HAP-1 (cell line): ENCODE measurements around the gene AGAP1.

Source experiments
- DNase-seq, 2 experiments: peaks; one replicate each; pipeline ENCODE4 v3.0.0-alpha.2; 2016 to 2020; ENCODE audit warnings: low spot score in 2 of 2
- H3K27me3 ChIP-seq: fragments of 250-450 bp; sonication (Bioruptor Pico); 2 replicates; pipeline ENCODE4 v1.5.1; 2020; ENCODE audit warnings: low read depth, mild to moderate bottlenecking, moderate library complexity
- H3K36me3 ChIP-seq: fragments of 250-450 bp; sonication (Bioruptor Pico); replicated peaks from 2 replicates; pipeline ENCODE4 v1.5.1; 2020; ENCODE audit warnings: mild to moderate bottlenecking
- H3K4me1 ChIP-seq: fragments of 250-450 bp; sonication (Bioruptor Pico); 2 replicates; pipeline ENCODE4 v1.5.1; 2020; ENCODE audit warnings: mild to moderate bottlenecking
- H3K4me3 ChIP-seq: fragments of 250-450 bp; sonication (Bioruptor Pico); 2 replicates; pipeline ENCODE4 v1.5.1; 2020; ENCODE audit warnings: mild to moderate bottlenecking, moderate library complexity
- H3K9me3 ChIP-seq: fragments of 250-450 bp; sonication (Bioruptor Pico); 2 replicates; pipeline ENCODE4 v1.5.1; 2020; ENCODE audit warnings: mild to moderate bottlenecking, moderate library complexity
- in situ Hi-C: fragments of 300-500 bp; cut with MboI; formaldehyde crosslinking; loops from 3 replicates; pipeline ENCODE4 v1.14.3; 2020; ENCODE audit warnings: low sequenced_read_pairs, inconsistent platforms, mixed read lengths

AGAP1 gene

GRCh38 chr2:235868224-235868623, 374.4 kb downstream of the AGAP1 start:
- H3K36me3 ChIP-seq = no peaks in the 10 kb centered on the region
- H3K27me3 ChIP-seq = no peaks in the 10 kb centered on the region
- no peak for DNase-seq
- H3K4me3 ChIP-seq = no peak overlapping the region
- in situ Hi-C loops = no loop called here
- peaks cover 11% of the 10 kb centered on the region for H3K4me1 ChIP-seq
- H3K9me3 ChIP-seq = no peaks in the 10 kb centered on the region

GRCh38 chr2:235868645-235869044, 374.8 kb downstream of the AGAP1 start:
- Histone ChIP-seq H3K4me1 (peaks cover 11% of the 10 kb centered on the region), H3K36me3 (no peaks in the 10 kb centered on the region), H3K4me3 (no peak overlapping the region), H3K27me3 (no peaks in the 10 kb centered on the region), H3K9me3 (no peaks in the 10 kb centered on the region)
- in situ Hi-C loops = no loop called here
- no peak for DNase-seq

GRCh38 chr2:235870515-235870914, 376.7 kb downstream of the AGAP1 start:
- Histone ChIP-seq H3K4me3 (no peak overlapping the region), H3K9me3 (no peaks in the 10 kb centered on the region), H3K4me1 (peaks cover 3% of the 10 kb centered on the region), H3K36me3 (no peaks in the 10 kb centered on the region), H3K27me3 (no peaks in the 10 kb centered on the region)
- in situ Hi-C loops = no loop called here
- DNase-seq = no peak

- Histone ChIP-seq H3K36me3 (no peaks in the 10 kb centered on the region), H3K9me3 (no peaks in the 10 kb centered on the region), H3K4me1 (no peaks in the 10 kb centered on the region), H3K4me3 (no peak overlapping the region), H3K27me3 (no peaks in the 10 kb centered on the region)
- in situ Hi-C loops = no loop called here
- DNase-seq = no peak
Observed at GRCh38 chr2:235876099-235876679, 382.3 kb downstream of the AGAP1 start.

GRCh38 chr2:235877275-235877802, 383.5 kb downstream of the AGAP1 start:
- no peaks in the 10 kb centered on the region for H3K36me3 ChIP-seq
- in situ Hi-C loops = no loop called here
- H3K4me1 ChIP-seq = no peaks in the 10 kb centered on the region

GRCh38 chr2:235879116-235879515, 385.3 kb downstream of the AGAP1 start:
- DNase-seq = no peak
- in situ Hi-C loops = no loop called here
- H3K4me3 ChIP-seq = no peak overlapping the region
- no peaks in the 10 kb centered on the region for H3K4me1 ChIP-seq
- H3K9me3 ChIP-seq = no peaks in the 10 kb centered on the region
- no peaks in the 10 kb centered on the region for H3K27me3 ChIP-seq
- H3K36me3 ChIP-seq = no peaks in the 10 kb centered on the region

More at GRCh38 chr2:235877275-235877802, 383.5 kb downstream of the AGAP1 start:
- Histone ChIP-seq H3K4me3 (no peak overlapping the region), H3K9me3 (no peaks in the 10 kb centered on the region), H3K27me3 (no peaks in the 10 kb centered on the region)
- DNase-seq = no peak

GRCh38 chr2:235883675-235884074, 389.8 kb downstream of the AGAP1 start:
- Histone ChIP-seq H3K27me3 (no peaks in the 10 kb centered on the region), H3K4me1 (no peaks in the 10 kb centered on the region), H3K4me3 (no peak overlapping the region), H3K36me3 (no peaks in the 10 kb centered on the region), H3K9me3 (no peaks in the 10 kb centered on the region)
- DNase-seq = no peak
- in situ Hi-C loops = no loop called here

- no peaks in the 10 kb centered on the region; the same call in 1 of the 2 replicates for H3K36me3 ChIP-seq
- no peaks in the 10 kb centered on the region for H3K9me3 ChIP-seq
- DNase-seq = no peak
- in situ Hi-C loops = no loop called here
- H3K4me3 ChIP-seq = no peak overlapping the region
- H3K4me1 ChIP-seq = no peaks in the 10 kb centered on the region
- no peaks in the 10 kb centered on the region for H3K27me3 ChIP-seq
Observed at GRCh38 chr2:235889302-235889630, 395.4 kb downstream of the AGAP1 start.

GRCh38 chr2:235893129-235893698, 399.4 kb downstream of the AGAP1 start:
- no peak for DNase-seq
- Histone ChIP-seq H3K4me1 (no peaks in the 10 kb centered on the region), H3K27me3 (no peaks in the 10 kb centered on the region), H3K4me3 (no peak overlapping the region), H3K9me3 (no peaks in the 10 kb centered on the region), H3K36me3 (no peaks in the 10 kb centered on the region; the same call in 1 of the 2 replicates)
- in situ Hi-C loops = no loop called here

- no peak for DNase-seq
- in situ Hi-C loops = no loop called here
- H3K4me3 ChIP-seq = no peak overlapping the region
- H3K4me1 ChIP-seq = no peaks in the 10 kb centered on the region
- no peaks in the 10 kb centered on the region; the same call in 1 of the 2 replicates for H3K36me3 ChIP-seq
- no peaks in the 10 kb centered on the region for H3K9me3 ChIP-seq
- no peaks in the 10 kb centered on the region for H3K27me3 ChIP-seq
Observed at GRCh38 chr2:235894839-235895238, 401.0 kb downstream of the AGAP1 start.

GRCh38 chr2:235896061-235896460, 402.2 kb downstream of the AGAP1 start:
- Histone ChIP-seq H3K36me3 (no peaks in the 10 kb centered on the region; the same call in 1 of the 2 replicates), H3K4me1 (no peaks in the 10 kb centered on the region)
- in situ Hi-C loops = no loop called here

GRCh38 chr2:235897992-235898391, 404.1 kb downstream of the AGAP1 start:
- H3K36me3 ChIP-seq = no peaks in the 10 kb centered on the region; the same call in 1 of the 2 replicates

More at GRCh38 chr2:235896061-235896460, 402.2 kb downstream of the AGAP1 start:
- Histone ChIP-seq H3K4me3 (no peak overlapping the region), H3K27me3 (no peaks in the 10 kb centered on the region), H3K9me3 (no peaks in the 10 kb centered on the region)
- DNase-seq = no peak

GRCh38 chr2:235898766-235899165, 404.9 kb downstream of the AGAP1 start:
- Histone ChIP-seq H3K9me3 (no peaks in the 10 kb centered on the region), H3K4me3 (no peak overlapping the region), H3K36me3 (no peaks in the 10 kb centered on the region; the same call in 1 of the 2 replicates), H3K4me1 (no peaks in the 10 kb centered on the region), H3K27me3 (no peaks in the 10 kb centered on the region)
- DNase-seq = no peak
- in situ Hi-C loops = no loop called here

More at GRCh38 chr2:235897992-235898391, 404.1 kb downstream of the AGAP1 start:
- Histone ChIP-seq H3K4me1 (no peaks in the 10 kb centered on the region), H3K4me3 (no peak overlapping the region), H3K27me3 (no peaks in the 10 kb centered on the region), H3K9me3 (no peaks in the 10 kb centered on the region)
- no peak for DNase-seq
- in situ Hi-C loops = no loop called here

GRCh38 chr2:235900631-235901030, 406.8 kb downstream of the AGAP1 start:
- H3K4me3 ChIP-seq = no peak overlapping the region
- no peak for DNase-seq
- no peaks in the 10 kb centered on the region for H3K9me3 ChIP-seq
- in situ Hi-C loops = no loop called here
- no peaks in the 10 kb centered on the region for H3K27me3 ChIP-seq
- H3K4me1 ChIP-seq = no peaks in the 10 kb centered on the region
- H3K36me3 ChIP-seq = no peaks in the 10 kb centered on the region
